WERI-Rb-1 (cell line): ENCODE results near the gene SLC25A1.

Source experiments
- DNase-seq: peaks from one replicate; pipeline ENCODE4 v3.0.0-alpha.2; 2020
- H3K27ac ChIP-seq: fragments of 250-450 bp; sonication (Bioruptor Pico); 2 replicates; pipeline ENCODE4 v1.5.1; 2020; ENCODE audit warnings: mild to moderate bottlenecking, moderate library complexity
- H3K27me3 ChIP-seq: fragments of 250-450 bp; sonication (Bioruptor Pico); 2 replicates; pipeline ENCODE4 v1.5.1; 2021; ENCODE audit warnings: mild to moderate bottlenecking, low read depth, moderate library complexity; ENCODE audit not compliant: insufficient read depth, severe bottlenecking
- H3K36me3 ChIP-seq: fragments of 250-450 bp; sonication (Bioruptor Pico); 2 replicates; pipeline ENCODE4 v1.5.1; 2020; ENCODE audit warnings: mild to moderate bottlenecking, moderate library complexity
- H3K4me3 ChIP-seq: 2 replicates; pipeline ENCODE4 v1.5.1; 2011; ENCODE audit warnings: low read depth, mild to moderate bottlenecking, control low read depth, low read length
- H3K9me3 ChIP-seq: fragments of 250-450 bp; sonication (Bioruptor Pico); 2 replicates; pipeline ENCODE4 v1.5.1; 2021; ENCODE audit warnings: mild to moderate bottlenecking, moderate library complexity; ENCODE audit not compliant: severe bottlenecking
- CTCF ChIP-seq: IDR thresholded peaks from 2 replicates; pipeline ENCODE4 v1.5.1; 2011; ENCODE audit warnings: low read depth, mild to moderate bottlenecking, control low read depth, inconsistent platforms, low read length

Gene SLC25A1

GRCh38 chr22:19178065-19178656 is 375 bp downstream of the SLC25A1 start:
- peak overlapping the region; percentile 86 for H3K27ac ChIP-seq

DNA sequence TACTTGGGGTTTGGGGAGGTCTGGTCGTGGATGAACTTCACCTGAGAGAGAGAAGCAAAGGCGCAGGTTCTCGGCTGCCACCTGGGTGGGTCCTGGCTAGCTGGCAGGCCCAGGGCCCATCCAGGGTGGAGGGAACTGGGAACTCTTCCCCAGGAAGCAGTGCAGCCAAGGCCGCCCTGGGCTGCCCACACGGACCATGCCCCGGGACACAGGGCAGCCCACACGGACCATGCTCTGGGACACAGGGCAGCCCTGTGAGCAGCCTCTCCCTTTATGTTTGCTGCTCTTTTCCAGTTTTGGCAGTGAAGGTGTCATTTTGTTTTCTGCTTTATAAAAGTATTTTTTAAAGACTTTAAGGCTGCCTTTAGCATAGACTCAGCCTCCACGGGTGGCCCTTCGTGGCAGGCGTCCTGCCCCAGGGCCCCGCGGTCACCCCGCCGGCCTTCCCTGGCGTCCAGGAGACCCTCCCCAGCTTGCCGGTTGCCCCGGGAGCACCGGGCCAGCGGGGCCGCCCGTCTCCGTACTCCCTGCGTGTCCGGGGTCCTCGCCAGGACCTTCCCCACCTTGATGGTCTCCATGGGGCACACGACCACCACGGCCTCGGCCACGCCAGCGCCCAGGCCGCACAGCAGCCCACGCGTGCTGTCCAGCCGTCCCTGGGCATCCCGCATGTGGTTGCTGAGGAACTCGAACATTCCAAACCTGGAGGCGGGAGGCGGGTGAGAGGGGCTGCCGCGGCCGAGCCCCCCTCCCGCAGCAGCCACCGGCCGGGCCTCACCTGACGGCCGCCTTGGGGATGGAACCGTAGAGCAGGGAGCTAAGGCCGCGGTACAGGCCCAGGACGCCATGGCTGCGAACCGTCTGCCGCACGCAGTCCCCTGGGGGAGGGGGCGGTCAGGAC is 1.1 kb downstream of the SLC25A1 start:
- Histone ChIP-seq H3K27me3 (no peaks in the 10 kb centered on the region), H3K9me3 (no peaks in the 10 kb centered on the region), H3K36me3 (peaks cover 17% of the 10 kb centered on the region; the same call in 1 of the 2 replicates), H3K4me3 (peak overlapping the region; percentile 77), H3K27ac (peak overlapping the region; percentile 86)
- no peak for DNase-seq
- TF ChIP-seq CTCF = no peak

More at GRCh38 chr22:19178065-19178656, 375 bp downstream of the SLC25A1 start:
- no peaks in the 10 kb centered on the region for H3K9me3 ChIP-seq
- H3K4me3 ChIP-seq = peak overlapping the region; percentile 77
- no peak for TF ChIP-seq CTCF
- H3K27me3 ChIP-seq = no peaks in the 10 kb centered on the region
- H3K36me3 ChIP-seq = peaks cover 17% of the 10 kb centered on the region; the same call in 1 of the 2 replicates
- peak; percentile 46 for DNase-seq

DNA sequence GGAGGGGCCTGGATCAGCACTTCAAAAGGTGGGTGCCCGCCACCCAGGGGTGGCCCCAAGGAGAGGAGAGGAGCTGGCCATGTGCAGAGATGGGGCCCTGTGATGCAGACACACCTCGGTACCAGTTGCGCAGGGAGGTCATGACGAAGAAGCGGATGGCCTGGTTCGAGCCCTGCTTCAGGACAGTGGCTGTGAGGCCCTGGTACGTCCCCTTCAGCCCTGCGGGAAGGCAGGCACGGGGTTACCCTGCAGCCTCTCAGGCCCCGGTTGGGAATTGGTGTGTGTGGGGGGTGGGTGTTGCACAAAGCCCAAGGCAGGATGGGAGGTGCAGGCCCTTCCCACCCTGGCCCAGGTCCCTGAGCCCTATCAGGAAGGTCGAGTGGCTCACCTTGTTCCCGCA is 1.8 kb downstream of the SLC25A1 start:
- H3K36me3 ChIP-seq = peaks cover 17% of the 10 kb centered on the region
- TF ChIP-seq CTCF = no peak
- H3K9me3 ChIP-seq = no peaks in the 10 kb centered on the region
- H3K4me3 ChIP-seq = no peak overlapping the region
- H3K27ac ChIP-seq = no peak overlapping the region
- no peaks in the 10 kb centered on the region for H3K27me3 ChIP-seq
- DNase-seq = no peak

- Histone ChIP-seq H3K27me3 (peaks cover under 1% of the 10 kb centered on the region), H3K4me3 (no peak overlapping the region), H3K9me3 (no peaks in the 10 kb centered on the region), H3K27ac (no peak overlapping the region), H3K36me3 (peaks cover 17% of the 10 kb centered on the region)
- no peak for DNase-seq
- TF ChIP-seq CTCF = no peak
Measured at GRCh38 chr22:19176175-19176643, 2.3 kb downstream of the SLC25A1 start.

DNA sequence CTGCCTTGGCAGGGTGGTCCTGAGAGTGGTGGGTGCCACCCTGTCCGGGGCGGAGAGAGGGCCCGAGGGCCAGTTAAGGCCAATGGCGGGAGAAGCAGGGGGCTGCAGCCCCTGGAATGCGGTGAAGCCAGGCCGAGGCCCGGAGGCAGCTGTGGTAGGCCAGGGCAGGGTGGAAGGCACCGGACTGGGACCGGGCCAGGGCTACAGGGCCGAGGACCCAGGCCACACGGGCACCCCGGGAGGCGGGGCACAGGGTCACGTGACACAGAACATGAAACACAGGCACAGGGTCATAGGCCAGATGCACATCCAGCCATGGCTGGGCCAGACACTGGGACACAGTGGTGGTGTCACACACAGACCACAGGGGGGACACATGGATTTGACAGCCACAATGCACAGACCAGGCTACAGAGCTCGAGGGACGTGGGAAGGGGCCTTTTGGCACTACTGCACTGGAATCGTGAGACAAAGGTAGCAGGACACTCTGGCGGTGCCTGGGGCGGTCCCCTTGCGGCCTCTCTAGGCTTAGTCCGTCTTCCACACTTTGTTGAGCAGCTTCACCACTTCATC is 2.8 kb downstream of the SLC25A1 start:
- Histone ChIP-seq H3K36me3 (peaks cover 17% of the 10 kb centered on the region), H3K4me3 (no peak overlapping the region), H3K27ac (no peak overlapping the region), H3K9me3 (no peaks in the 10 kb centered on the region), H3K27me3 (peaks cover 6% of the 10 kb centered on the region)
- no peak for DNase-seq
- TF ChIP-seq CTCF = no peak
